Measurements from ENCODE around the gene DNLZ.
"Not testable (repeated sequence)": the region's sequence is repeated elsewhere in the genome, so short reads cannot be mapped to it uniquely, and the experiment has no call there.

GRCh38 chr9:136407061-136407460 is 43.5 kb upstream of the DNLZ start:
- TF ChIP-seq, protein P1, sequence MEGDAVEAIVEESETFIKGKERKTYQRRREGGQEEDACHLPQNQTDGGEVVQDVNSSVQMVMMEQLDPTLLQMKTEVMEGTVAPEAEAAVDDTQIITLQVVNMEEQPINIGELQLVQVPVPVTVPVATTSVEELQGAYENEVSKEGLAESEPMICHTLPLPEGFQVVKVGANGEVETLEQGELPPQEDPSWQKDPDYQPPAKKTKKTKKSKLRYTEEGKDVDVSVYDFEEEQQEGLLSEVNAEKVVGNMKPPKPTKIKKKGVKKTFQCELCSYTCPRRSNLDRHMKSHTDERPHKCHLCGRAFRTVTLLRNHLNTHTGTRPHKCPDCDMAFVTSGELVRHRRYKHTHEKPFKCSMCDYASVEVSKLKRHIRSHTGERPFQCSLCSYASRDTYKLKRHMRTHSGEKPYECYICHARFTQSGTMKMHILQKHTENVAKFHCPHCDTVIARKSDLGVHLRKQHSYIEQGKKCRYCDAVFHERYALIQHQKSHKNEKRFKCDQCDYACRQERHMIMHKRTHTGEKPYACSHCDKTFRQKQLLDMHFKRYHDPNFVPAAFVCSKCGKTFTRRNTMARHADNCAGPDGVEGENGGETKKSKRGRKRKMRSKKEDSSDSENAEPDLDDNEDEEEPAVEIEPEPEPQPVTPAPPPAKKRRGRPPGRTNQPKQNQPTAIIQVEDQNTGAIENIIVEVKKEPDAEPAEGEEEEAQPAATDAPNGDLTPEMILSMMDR (IDR thresholded peaks at IDR 0.05), result not testable (repeated sequence)
- not testable (repeated sequence) for TF ChIP-seq POLR2A (IDR thresholded peaks at IDR 0.05)
